ENCODE data around the gene MECP2.
A peak's percentile ranks its signal among the peaks of the same experiment; 100 is the strongest.

MECP2 gene

DNA sequence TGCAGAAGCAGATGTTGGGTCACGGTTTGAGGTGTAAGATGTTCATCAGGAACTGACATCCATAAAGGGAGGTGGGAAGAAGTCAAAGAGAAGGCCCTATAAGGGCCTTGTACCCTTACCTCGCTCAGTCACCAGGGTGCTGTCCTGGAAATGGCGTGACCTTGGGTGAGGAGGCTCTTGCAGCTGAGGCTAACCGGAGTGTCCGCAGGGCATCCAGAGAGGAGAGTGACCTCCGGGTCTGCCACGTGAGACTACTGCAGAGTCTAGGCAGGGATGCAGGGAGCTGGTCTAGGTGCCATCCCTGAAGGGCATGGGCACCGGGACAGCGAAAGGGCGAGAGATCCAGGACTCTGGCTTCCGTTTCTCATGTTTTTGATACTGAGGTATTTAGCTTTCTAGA lies 49.1 kb downstream of the MECP2 start:
- DNase-seq (ENCODE audit: low read depth): no peak
- no peak overlapping the region for H3K4me3 ChIP-seq (ENCODE audit: low read length)
- TF ChIP-seq CTCF (IDR thresholded peaks at IDR 0.05; ENCODE audit: insufficient read depth, low read depth, low read length, missing control alignments): no peak

- H3K4me3 ChIP-seq (ENCODE audit: low read length): no peak overlapping the region
- no peak for TF ChIP-seq CTCF (IDR thresholded peaks at IDR 0.05; ENCODE audit: insufficient read depth, low read depth, low read length, missing control alignments)
- DNase-seq (ENCODE audit: low read depth): no peak
Observed at GRCh38 chrX:154046940-154047610, 50.4 kb downstream of the MECP2 start.

DNA sequence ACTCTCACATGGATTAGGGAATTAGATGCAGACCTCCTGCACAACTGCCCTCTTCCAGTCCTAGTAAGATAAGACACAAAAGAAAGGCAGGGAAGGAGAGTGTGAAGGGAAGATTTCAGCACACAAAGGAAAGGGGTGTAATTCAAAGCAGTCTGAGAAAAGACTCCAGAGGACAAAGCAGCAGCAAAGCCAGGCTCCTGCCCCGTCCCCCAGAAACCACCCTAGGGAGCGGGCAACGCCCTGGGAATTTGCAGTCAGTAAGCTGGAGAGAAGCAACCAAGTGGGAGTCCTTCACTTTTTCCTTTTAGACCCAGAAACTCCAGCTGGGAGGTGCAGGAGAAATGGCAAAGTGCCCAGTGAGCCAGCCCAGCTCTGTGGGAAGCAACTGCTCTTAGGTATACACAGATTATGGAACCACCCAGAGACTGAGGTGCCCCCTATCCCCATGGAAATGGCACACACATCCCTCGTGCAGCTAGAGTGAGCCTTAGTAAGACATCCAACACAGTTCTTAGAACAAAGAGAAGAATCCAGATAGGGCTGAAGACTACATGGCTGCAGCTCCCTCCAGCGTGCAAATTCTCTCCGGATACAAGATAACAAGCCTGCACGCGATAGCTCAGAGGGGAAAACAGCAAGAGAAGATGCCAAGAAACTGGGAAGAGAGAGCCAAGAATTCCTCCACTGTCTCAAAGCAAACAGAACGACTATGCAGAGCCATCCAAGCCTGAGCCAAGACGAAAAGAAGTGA lies 51.3 kb downstream of the MECP2 start:
- peak; percentile 26 for DNase-seq (ENCODE audit: low read depth)
- TF ChIP-seq CTCF (IDR thresholded peaks at IDR 0.05; ENCODE audit: insufficient read depth, low read depth, low read length, missing control alignments): no peak
- H3K4me3 ChIP-seq (ENCODE audit: low read length): no peak overlapping the region

DNA sequence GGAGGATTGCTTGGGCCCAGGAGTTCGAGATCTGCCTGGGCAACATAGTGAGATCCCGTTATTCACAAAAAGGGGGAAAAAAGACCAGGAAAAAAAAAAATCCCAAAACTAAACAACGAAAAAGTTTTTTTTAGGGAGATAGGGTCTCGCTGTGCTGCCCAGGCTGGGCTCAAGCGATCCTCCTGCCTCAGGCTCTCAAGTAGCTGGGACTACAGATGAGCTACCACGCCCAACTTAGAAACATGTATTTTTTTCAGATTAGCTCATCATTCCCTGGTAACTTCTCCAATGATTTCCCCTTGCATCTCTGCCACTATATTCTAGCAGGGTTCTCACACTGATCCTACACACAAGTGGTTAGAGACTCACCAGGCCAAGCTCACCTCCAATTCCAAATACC lies 53.4 kb downstream of the MECP2 start:
- TF ChIP-seq CTCF (IDR thresholded peaks at IDR 0.05; ENCODE audit: insufficient read depth, low read depth, low read length, missing control alignments): no peak
- H3K4me3 ChIP-seq (ENCODE audit: low read length): no peak overlapping the region
- DNase-seq (ENCODE audit: low read depth): no peak

GRCh38 chrX:154043003-154043763 lies 54.3 kb downstream of the MECP2 start:
- DNase-seq (ENCODE audit: low read depth): peak; percentile 53
- no peak overlapping the region for H3K4me3 ChIP-seq (ENCODE audit: low read length)
- no peak for TF ChIP-seq CTCF (IDR thresholded peaks at IDR 0.05; ENCODE audit: insufficient read depth, low read depth, low read length, missing control alignments)

- H3K4me3 ChIP-seq (ENCODE audit: low read length): no peak overlapping the region
- no peak for DNase-seq (ENCODE audit: low read depth)
- TF ChIP-seq CTCF (IDR thresholded peaks at IDR 0.05; ENCODE audit: insufficient read depth, low read depth, low read length, missing control alignments): no peak
Observed at GRCh38 chrX:154040863-154041262, 56.7 kb downstream of the MECP2 start.

Data from epithelial cell of esophagus (primary cell).